HepG2 (cell line): Measurements from ENCODE around the gene FRMD3. TPM values are rescaled to one million over a fixed set of nuclear protein-coding genes. Genes with fewer than 3 reads are reported as not detected.

ENCODE experiments used
- ATAC-seq: fragments of 200-7000 bp; cut with Tn5 transposase; 3 replicates; pipeline ENCODE4 v1.9.1; 2020; ENCODE audit warnings: mild to moderate bottlenecking, moderate library complexity
- BruUV-seq: library from RNA; stranded (reverse); fragments of 400-500 nt; replicated peaks from 2 replicates; lab custom pipeline; 2021; lab: Mats Ljungman, UMichigan
- CTCF ChIA-PET: fragments of 300-600 bp; formaldehyde crosslinking; extraction: SDS; loops from one replicate; lab custom pipeline; 2021; ENCODE audit warnings: low total read pairs, inconsistent platforms, low intra/inter-chr PET ratio; lab: Yijun Ruan, JAX
- POLR2A ChIA-PET: fragments of 350-600 bp; sonication (Branson Sonifier 250); formaldehyde crosslinking; loops from one replicate; lab custom pipeline; 2020; ENCODE audit warnings: antibody characterized with exemption, inconsistent platforms; lab: Yijun Ruan, JAX
- DNase-seq: peaks from one replicate; pipeline ENCODE4 v3.0.0-alpha.2; 2015; ENCODE audit warnings: low spot score
- FAIRE-seq: peaks from 3 replicates; lab custom pipeline; 2011; peaks lifted over from hg19 to GRCh38; lab: Jason Lieb, UNC
- H2AFZ ChIP-seq: one replicate; pipeline ENCODE4 v1.6.1; 2011; ENCODE audit warnings: low read length, inconsistent platforms
- H3K27ac ChIP-seq: fragments of 300-600 bp; 3 replicates; pipeline ENCODE4 v1.8.0; 2011; ENCODE audit warnings: mixed run types, mild to moderate bottlenecking, mixed read lengths, low read length, inconsistent platforms; ENCODE audit not compliant: insufficient read depth; ENCODE audit errors: extremely low read length
- H3K27me3 ChIP-seq, 2 experiments: fragments of 200-600 bp in 1 of 2; 2 replicates in 1 of 2; 3 replicates in 1 of 2; pipeline versions ENCODE4 v1.6.0 to v1.8.0; 2011; ENCODE audit warnings: low read length in 2 of 2, mild to moderate bottlenecking in 2 of 2, moderate library complexity in 2 of 2, inconsistent platforms in 1 of 2; ENCODE audit not compliant: insufficient read depth in 2 of 2, control insufficient read depth in 1 of 2
- H3K36me3 ChIP-seq, 2 experiments: fragments of 200-600 bp in 1 of 2; replicated peaks in 1 of 2; 2 replicates in 1 of 2; 3 replicates in 1 of 2; pipeline versions ENCODE4 v1.5.1 to v1.8.0; 2011; ENCODE audit warnings: low read length in 2 of 2, inconsistent platforms in 1 of 2; ENCODE audit not compliant: insufficient read depth in 2 of 2, control insufficient read depth in 1 of 2
- H3K4me1 ChIP-seq: 2 replicates; pipeline ENCODE4 v1.5.1; 2012; ENCODE audit warnings: low read length, inconsistent platforms; ENCODE audit not compliant: insufficient read depth
- H3K4me2 ChIP-seq: 2 replicates; pipeline ENCODE4 v1.6.0; 2011; ENCODE audit warnings: low read depth, low read length, inconsistent platforms
- H3K4me3 ChIP-seq, 3 experiments: fragments of 200-600 bp in 1 of 3; sonication (generic), shearing (Covaris generic) in 1 of 3; replicated peaks in 1 of 3; 2 replicates each; pipeline ENCODE4 v1.5.1; 2011 to 2016; ENCODE audit warnings: low read length in 3 of 3, inconsistent platforms in 2 of 3, low read depth in 2 of 3, mild to moderate bottlenecking in 2 of 3, control low read depth in 1 of 3, mixed read lengths in 1 of 3; ENCODE audit not compliant: insufficient read depth in 1 of 3
- H3K79me2 ChIP-seq: one replicate; pipeline ENCODE4 v1.6.1; 2011; ENCODE audit warnings: low read length, inconsistent platforms; ENCODE audit not compliant: insufficient read depth
- H3K9ac ChIP-seq: 2 replicates; pipeline ENCODE4 v1.6.0; 2011; ENCODE audit warnings: mild to moderate bottlenecking, low read depth, low read length, inconsistent platforms; ENCODE audit not compliant: insufficient read depth
- H3K9me3 ChIP-seq: 2 replicates; pipeline ENCODE4 v1.5.1; 2012; ENCODE audit warnings: mild to moderate bottlenecking, low read length
- H4K20me1 ChIP-seq: 2 replicates; pipeline ENCODE4 v1.6.0; 2011; ENCODE audit warnings: inconsistent platforms, mild to moderate bottlenecking, low read length, moderate library complexity; ENCODE audit not compliant: insufficient read depth
- FOXK1 ChIP-seq: sonication (generic); formaldehyde crosslinking; IDR thresholded peaks from 2 replicates; pipeline ENCODE4 v1.4.0; 2020; ENCODE audit warnings: low read depth, missing genetic modification reagents, borderline replicate concordance
- IKZF4 ChIP-seq: sonication (generic); formaldehyde crosslinking; IDR thresholded peaks from 2 replicates; pipeline ENCODE4 v1.5.1; 2020; ENCODE audit warnings: borderline replicate concordance, mild to moderate bottlenecking, low read depth, missing genetic modification reagents; ENCODE audit errors: not compliant biosample characterization
- MAFG ChIP-seq: sonication (generic); formaldehyde crosslinking; IDR thresholded peaks from 2 replicates; pipeline ENCODE4 v1.5.1; 2020; ENCODE audit warnings: mild to moderate bottlenecking, missing genetic modification reagents
- NR2F2 ChIP-seq: IDR thresholded peaks from 2 replicates; pipeline ENCODE4 v1.6.1; 2012; ENCODE audit warnings: low read depth, inconsistent platforms, borderline replicate concordance
- SIX4 ChIP-seq: sonication (generic); formaldehyde crosslinking; IDR thresholded peaks from 2 replicates; pipeline ENCODE4 v1.4.0; 2020; ENCODE audit warnings: missing genetic modification reagents
- SMARCC2 ChIP-seq: fragments of 450-650 bp; IDR thresholded peaks from 2 replicates; pipeline ENCODE4 v1.6.1; 2017; ENCODE audit warnings: antibody characterized with exemption, mild to moderate bottlenecking
- STAT5B ChIP-seq: sonication (generic); formaldehyde crosslinking; IDR thresholded peaks from 2 replicates; pipeline ENCODE4 v1.4.0; 2020; ENCODE audit warnings: missing genetic modification reagents
- TARDBP ChIP-seq: sonication (generic); formaldehyde crosslinking; IDR thresholded peaks from 2 replicates; pipeline ENCODE4 v1.8.0; 2022; ENCODE audit warnings: mild to moderate bottlenecking, missing genetic modification reagents
- TRIM24 ChIP-seq: sonication (generic); formaldehyde crosslinking; IDR thresholded peaks from 2 replicates; pipeline ENCODE4 v1.8.0; 2022; ENCODE audit warnings: mild to moderate bottlenecking, missing genetic modification reagents
- ZNF382 ChIP-seq: sonication (generic); formaldehyde crosslinking; IDR thresholded peaks from 2 replicates; pipeline ENCODE4 v1.5.0; 2020; ENCODE audit warnings: missing genetic modification reagents, mild to moderate bottlenecking, borderline replicate concordance
- ZNF607 ChIP-seq: sonication (generic); formaldehyde crosslinking; IDR thresholded peaks from 2 replicates; pipeline ENCODE4 v1.5.1; 2020; ENCODE audit warnings: missing genetic modification reagents, mild to moderate bottlenecking, borderline replicate concordance
- ZNF720 ChIP-seq: sonication (generic); formaldehyde crosslinking; IDR thresholded peaks from 2 replicates; pipeline ENCODE4 v1.4.0; 2020; ENCODE audit warnings: missing genetic modification reagents
- ZNF749 ChIP-seq: sonication (generic); formaldehyde crosslinking; IDR thresholded peaks from 2 replicates; pipeline ENCODE4 v1.8.0; 2022; ENCODE audit warnings: mild to moderate bottlenecking, missing genetic modification reagents, moderate library complexity, borderline replicate concordance
- ZNF776 ChIP-seq: sonication (generic); formaldehyde crosslinking; IDR thresholded peaks from 2 replicates; pipeline ENCODE4 v1.4.0; 2020; ENCODE audit warnings: mild to moderate bottlenecking, missing genetic modification reagents
- ZSCAN31 ChIP-seq: sonication (generic); formaldehyde crosslinking; IDR thresholded peaks from 2 replicates; pipeline ENCODE4 v1.5.0; 2020; ENCODE audit warnings: low read depth, mild to moderate bottlenecking, missing genetic modification reagents
- WGBS: methylation state at CpG from one replicate; pipeline ENCODE4 v1.1.6; 2017; ENCODE audit warnings: low lambda C conversion rate; 5-methylcytosine and 5-hydroxymethylcytosine counted together
- in situ Hi-C: cut with HindIII; loops from 2 replicates; pipeline ENCODE4 v1.10.0; 2017; ENCODE audit warnings: low pct_unique_long_range_greater_than_20kb; ENCODE audit not compliant: extremely low pct_ligation_motif_present
- intact Hi-C: fragments of 100-400 bp; cut with micrococcal nuclease; formaldehyde crosslinking; loops from one replicate; pipeline ENCODE4 v1.10.0; 2022; ENCODE audit not compliant: unreplicated experiment
- polyA plus RNA-seq, 8 experiments: library from polyadenylated mRNA; depleted of rRNA in 3 of 8; stranded (reverse) in 7 of 8; unstranded in 1 of 8; fragments of >200 nt; fragmentation: Illumina TruSeq in 4 of 8; extraction: Trizol in 4 of 8; gene quantifications; 2 replicates each; pipeline versions ENCODE4 v1.2.1 to v1.2.3, GENCODE V29; 2011 to 2016; ENCODE audit warnings: low read depth in 4 of 8, missing spikeins in 1 of 8, mixed read lengths in 1 of 8; ENCODE audit not compliant: insufficient read depth in 1 of 8
- total RNA-seq, 5 experiments: library from RNA; depleted of rRNA; stranded (reverse); fragments of >200 nt; fragmentation: Illumina TruSeq; extraction: Trizol; gene quantifications; 2 replicates each; pipeline ENCODE4 v1.2.3, GENCODE V29; 2016; ENCODE audit warnings: low read depth in 1 of 5

Gene FRMD3
- total and polyA plus RNA-seq, 2 of the 13 experiments (the other 11 are each of a cell fraction or from before 2014, with no cell fraction given), result 3.2 to 7.7 TPM

DNA sequence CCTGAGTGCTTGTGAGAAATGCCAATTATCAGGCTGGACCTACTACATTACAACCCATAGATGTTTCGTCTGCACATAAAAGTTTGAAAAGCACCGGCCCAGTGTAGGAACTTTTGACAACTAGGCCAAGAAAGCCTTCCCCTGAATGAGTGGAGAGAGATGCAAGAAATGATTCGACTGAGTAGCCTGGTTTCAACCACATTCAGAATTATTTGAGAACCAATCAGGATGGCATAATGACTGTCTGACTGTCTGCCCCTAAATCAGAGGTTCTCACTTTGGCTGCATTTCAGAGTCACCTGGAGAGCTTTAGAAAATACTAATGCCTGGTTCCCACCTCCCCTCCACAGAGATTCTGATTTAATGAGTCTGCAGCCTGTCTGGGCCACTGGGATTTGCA is 61.1 kb downstream of the FRMD3 start:
- Histone ChIP-seq H3K9ac (no peak overlapping the region), H3K4me2 (no peak overlapping the region), H3K27ac (no peak overlapping the region), H3K27me3 (no peaks in the 10 kb centered on the region), H3K4me3 (no peak overlapping the region), H4K20me1 (no peaks in the 10 kb centered on the region), H3K9me3 (peaks cover 4% of the 10 kb centered on the region; the same call in 1 of the 2 replicates), H3K36me3 (no peaks in the 10 kb centered on the region), H3K79me2 (peaks cover 7% of the 10 kb centered on the region), H3K4me1 (peaks cover 35% of the 10 kb centered on the region), H2AFZ (no peak overlapping the region)
- no TSS peak for BruUV-seq
- DNase-seq, result no peak
- POLR2A ChIA-PET, result no interaction called here
- WGBS, result 94% methylated on average over 3 of the region's 3 CpGs
- CTCF ChIA-PET, result no interaction called here
- no peak for FAIRE-seq
- in situ Hi-C loops, result no loop called here
- intact Hi-C loops, result no loop called here
- no peak for ATAC-seq
- TF ChIP-seq ZNF607, result no peak
- no peak for TF ChIP-seq ZNF776 (CRISPR knock-in tag)
- no peak for TF ChIP-seq TARDBP (CRISPR knock-in tag)
- TF ChIP-seq ZNF382, result no peak
- no peak for TF ChIP-seq ZNF749 (CRISPR knock-in tag)
- no peak for TF ChIP-seq IKZF4 (CRISPR knock-in tag)
- TF ChIP-seq SMARCC2, result no peak
- TF ChIP-seq MAFG (CRISPR knock-in tag), result no peak
- no peak for TF ChIP-seq ZNF720 (CRISPR knock-in tag)
- no peak for TF ChIP-seq FOXK1
- TF ChIP-seq SIX4, result no peak
- no peak for TF ChIP-seq NR2F2
- no peak for TF ChIP-seq TRIM24
- no peak for TF ChIP-seq ZSCAN31 (CRISPR knock-in tag)
- TF ChIP-seq STAT5B (CRISPR knock-in tag), result no peak
